ENCODE results near the gene GUCA1A.

Gene GUCA1A

GRCh38 chr6:42173101-42173500 is at the start of gene GUCA1A:
GUCA1A (plus strand) TSS chr6:42173364; CDS start chr6:42173614, 250 bp downstream.
- DNase-seq (ENCODE audit: low read depth) = no peak

DNA sequence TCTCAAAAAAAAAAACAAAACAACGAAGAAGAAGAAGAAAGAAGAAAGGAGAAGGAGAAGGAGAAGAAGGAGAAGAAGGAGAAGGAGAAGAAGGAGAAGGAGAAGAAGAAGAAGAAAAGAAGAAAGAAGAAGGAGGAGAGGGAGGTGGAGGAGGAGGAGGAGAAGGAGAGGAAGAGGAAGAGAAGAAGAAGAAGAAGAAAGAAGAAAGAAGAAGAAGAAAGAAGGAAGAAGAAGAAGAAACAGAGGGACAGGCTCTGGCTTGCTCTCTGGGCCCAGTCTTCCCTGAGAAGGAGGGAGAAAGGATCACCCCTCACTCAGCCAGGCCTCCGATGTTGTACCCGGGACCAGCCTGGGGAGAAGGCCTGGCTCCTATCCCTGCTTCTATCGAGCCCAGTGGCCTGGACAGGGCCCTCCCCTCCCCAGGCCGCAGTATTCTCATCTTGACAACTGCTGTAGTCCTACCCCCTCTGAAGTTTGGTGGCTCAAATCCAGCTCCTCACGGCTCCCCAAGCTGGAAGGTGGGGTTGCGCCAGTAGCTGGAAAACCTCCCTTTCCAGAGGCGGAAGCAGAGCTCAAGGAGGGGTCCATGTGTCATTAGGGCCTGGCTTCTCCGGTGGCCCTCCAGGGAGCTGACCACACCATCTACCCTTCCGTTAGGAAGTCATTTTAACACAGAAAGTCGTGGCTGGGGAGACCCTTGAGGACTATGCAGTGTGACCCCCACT is 49.6 kb upstream of the GUCA1A start:
- no peak for DNase-seq (ENCODE audit: low read depth)

DNA sequence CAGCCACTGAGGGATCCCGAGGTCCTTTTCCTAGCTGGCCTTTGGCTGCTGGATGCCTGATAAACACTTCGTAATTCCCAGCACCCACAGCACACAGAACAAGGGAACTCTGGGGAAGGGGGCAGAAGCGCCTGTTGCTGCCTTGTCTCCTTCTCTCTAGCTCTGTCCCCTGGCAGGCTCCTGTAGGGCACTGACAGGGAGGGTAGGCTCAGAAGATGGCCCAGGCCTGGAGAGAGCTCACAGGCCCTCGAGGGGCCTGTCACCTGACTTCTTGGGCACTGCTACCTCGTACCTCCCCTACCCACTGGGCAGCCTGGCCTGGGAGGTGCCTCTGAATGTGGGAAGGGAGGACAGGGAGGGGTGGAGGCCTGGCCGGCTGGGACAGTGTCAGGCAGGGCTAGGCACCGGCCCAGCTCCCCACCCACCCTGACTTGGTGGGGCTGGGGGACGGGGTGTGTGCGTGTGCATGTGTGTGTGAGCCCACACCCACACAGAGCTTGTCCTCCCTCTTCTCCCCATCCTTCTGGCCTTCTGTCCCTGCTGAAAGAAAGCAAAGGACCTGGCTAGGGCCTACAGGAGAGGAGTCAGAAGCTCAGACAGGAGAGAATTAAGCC is 48.8 kb upstream of the GUCA1A start:
- DNase-seq (ENCODE audit: low read depth) = no peak

GRCh38 chr6:42125231-42125630 is 47.9 kb upstream of the GUCA1A start:
- DNase-seq (ENCODE audit: low read depth) = no peak

- no peak for DNase-seq (ENCODE audit: low read depth)
Measured at GRCh38 chr6:42125663-42126062, 47.5 kb upstream of the GUCA1A start.

DNA sequence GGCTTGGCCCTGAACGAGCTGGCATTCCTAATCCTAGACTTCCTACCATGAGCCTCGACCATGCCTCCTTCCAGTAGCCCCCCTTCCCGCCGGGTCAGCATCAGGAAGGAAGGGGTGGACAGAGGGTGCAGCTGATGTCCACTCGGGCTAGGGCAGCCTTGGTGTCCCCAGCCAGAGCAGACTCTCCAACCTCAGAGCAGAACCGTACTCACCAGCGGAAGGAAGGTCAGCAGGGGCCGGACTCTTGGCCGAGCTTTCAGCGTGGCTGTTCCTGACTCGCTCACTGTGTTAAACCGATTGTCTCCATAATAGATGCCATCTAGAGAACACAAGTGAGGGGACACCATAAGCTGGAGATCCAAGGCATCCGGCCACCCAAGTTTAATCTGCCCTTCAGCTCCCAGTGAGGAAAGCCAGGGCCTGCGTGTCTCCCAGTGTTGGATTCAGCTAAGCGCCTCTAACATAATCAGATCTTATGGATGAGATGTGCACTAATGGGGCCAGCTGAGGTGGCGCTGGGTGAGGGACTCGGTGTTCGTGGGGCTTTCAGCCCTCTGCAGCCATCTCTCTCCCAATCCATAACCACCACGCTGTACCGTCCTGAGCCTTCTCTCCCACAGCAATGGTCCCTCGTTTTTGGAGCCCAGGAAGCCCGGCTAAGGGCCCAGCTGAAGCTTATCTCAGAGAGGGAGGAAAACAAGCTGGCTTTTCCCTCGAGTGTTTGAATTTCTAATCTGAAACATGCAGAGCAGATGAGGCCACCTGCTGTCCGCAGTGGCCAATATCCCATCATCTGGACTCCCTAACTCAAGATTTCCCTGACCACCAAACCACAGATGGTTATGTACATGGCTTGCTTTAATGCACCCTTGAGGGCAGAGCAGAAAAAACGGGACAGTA is 44.5 kb upstream of the GUCA1A start:
- no peak for DNase-seq (ENCODE audit: low read depth)

DNA sequence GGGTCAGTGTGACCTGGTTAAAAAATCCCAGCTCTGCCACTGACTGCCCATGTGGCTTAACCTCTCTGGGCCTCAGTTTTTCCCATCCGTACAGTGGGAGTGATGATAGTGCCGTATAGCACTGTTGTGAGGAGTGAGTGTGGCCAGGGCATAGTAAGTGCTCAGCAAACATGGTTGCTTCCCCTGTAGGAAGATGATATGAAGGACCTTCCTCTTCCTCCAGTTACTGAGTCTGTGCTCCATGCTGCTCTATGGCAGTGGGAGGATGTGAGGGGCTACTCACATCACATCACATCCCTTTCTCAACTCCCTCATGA is 43.8 kb upstream of the GUCA1A start:
- DNase-seq (ENCODE audit: low read depth) = no peak

GRCh38 chr6:42131531-42131930 is 41.6 kb upstream of the GUCA1A start:
- peak; percentile 90 for DNase-seq (ENCODE audit: low read depth)

GRCh38 chr6:42133926-42134325 is 39.2 kb upstream of the GUCA1A start:
- no peak for DNase-seq (ENCODE audit: low read depth)

DNA sequence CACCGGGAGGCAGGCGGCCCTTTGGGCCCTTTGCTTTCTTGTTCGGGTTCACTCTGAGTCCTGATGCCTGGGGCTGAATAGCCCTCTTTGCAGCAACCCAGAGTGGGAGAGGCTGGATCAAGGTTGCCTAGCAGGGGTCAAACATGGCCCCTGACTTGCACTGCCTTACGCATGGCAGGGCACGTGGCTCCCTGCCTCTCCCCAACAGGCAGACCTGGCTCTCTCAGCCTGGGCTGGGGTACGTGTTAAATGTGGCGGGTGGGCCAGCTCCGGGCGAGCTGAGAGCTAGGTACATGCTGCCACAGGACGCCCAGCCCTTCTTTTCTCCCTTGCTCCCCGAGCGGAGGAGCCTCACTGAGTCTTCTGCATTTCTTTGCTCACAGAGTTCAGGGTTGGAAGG is 38.0 kb upstream of the GUCA1A start:
- DNase-seq (ENCODE audit: low read depth) = no peak

DNA sequence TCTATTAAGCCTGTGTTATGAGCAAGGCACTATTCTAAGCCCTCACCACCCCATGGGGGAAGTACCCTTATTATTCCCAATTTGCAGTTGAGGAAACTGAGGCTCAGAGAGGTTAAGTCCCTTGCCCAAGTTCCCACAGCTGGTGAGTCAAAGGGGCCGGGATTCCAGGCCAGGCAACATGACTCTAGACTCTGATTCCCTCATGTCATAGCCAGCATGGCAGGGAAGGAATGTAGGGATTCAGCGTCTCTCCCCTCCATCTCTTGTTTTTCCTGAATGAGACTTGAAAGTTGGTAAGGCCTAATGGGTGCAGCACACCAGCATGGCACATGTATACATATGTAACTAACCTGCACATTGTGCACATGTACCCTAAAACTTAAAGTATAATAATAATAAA is 37.4 kb upstream of the GUCA1A start:
- peak; percentile 30 for DNase-seq (ENCODE audit: low read depth)

GRCh38 chr6:42136508-42137193 is 36.5 kb upstream of the GUCA1A start:
- DNase-seq (ENCODE audit: low read depth) = peak; percentile 92

DNA sequence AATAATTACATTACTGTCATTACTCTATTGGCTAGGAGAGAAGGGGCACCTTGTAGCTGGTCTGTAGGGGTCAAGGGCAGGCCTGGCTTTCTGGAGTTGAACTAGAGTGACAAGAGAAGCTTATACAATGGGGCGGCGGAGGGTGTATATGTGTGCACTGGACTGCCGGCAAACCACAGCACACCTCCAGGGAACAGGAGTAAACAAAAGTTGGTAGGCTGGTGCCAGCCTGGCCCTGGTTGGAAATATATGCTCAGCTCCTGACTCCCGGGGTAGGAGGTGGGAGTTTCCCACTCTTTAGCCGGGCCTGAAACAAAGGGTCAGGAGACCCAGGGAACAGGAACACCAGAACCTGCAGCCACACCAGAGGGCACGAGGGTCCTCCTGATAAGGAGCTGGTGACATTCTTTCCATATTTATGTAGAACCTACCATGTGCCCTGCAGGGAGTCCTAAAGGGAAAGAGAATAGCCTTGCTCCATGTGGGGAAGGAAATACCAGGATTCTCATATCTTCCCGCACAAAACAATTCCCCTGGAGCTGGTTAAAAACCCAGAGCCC is 35.9 kb upstream of the GUCA1A start:
- DNase-seq (ENCODE audit: low read depth) = no peak

- DNase-seq (ENCODE audit: low read depth) = no peak
Measured at GRCh38 chr6:42138190-42138589, 35.0 kb upstream of the GUCA1A start.

- no peak for DNase-seq (ENCODE audit: low read depth)
Measured at GRCh38 chr6:42138630-42139619, 34.2 kb upstream of the GUCA1A start.

- DNase-seq (ENCODE audit: low read depth) = peak; percentile 61
Measured at GRCh38 chr6:42140032-42140431, 33.1 kb upstream of the GUCA1A start.

DNA sequence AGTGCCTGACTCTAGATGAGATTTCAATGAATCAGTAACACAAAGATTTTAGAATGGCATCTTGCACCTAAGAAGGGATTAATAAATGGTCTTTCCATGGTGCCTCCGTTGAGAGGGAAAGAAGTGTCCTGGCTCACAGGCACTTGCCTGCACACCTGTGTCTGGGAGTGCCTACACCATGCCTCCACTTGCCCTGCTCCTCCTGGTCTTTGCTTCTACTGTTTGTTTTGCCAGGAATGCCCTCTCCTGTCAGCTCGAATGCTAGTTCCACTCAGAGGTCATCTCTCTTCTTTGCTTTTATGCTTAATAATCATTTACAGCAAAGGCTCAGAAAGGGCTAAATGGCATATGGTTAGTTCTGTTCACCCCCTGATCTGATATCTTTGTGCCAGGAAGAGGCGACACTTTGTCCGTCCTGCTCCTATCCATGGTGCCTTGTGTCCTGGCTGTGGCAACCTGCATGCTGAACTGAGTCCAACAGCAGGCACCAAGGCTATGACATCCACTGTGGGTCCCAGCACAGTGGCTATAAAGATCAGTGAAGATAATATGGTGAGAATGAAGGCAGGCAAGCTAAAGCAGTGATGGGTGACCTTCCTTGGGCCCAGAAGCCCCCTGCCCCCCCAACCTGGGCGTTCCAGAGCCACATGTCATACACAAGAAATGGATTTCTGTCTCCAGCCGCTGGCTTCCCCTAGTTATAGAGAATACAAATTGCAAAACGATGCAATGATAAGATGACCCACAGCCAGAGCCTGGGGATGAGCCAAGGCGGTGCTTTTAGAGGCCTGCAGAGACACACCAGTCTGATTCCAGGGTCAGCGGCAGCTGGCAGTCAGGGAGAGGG is 32.2 kb upstream of the GUCA1A start:
- DNase-seq (ENCODE audit: low read depth) = no peak

DNA sequence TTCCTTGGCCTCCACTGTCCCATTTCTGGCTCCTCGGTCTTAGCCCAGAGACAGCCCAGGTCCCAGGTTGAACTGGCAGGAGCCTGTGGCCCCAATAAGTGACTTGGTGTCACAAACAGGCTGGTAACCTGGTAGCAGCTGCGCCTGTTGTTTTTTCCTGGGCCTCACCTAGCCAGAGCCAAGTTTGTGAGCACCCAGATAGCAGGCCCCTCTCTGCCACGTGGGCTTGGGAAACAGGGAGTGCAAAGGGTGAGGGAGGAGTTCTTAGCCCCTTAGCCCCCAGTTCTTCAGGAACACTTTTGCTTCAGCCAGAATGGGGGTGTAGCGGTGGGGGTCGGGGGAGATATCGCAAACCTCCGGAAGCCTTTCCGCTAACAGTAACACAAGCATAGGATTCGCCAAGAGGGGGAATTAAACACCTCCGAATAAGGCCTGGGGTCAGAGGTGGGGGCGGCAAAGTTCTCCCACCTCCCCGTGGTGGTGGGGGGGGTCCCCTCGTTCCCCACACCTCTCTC is 31.5 kb upstream of the GUCA1A start:
- DNase-seq (ENCODE audit: low read depth) = no peak

- DNase-seq (ENCODE audit: low read depth) = peak; percentile 50
Measured at GRCh38 chr6:42142118-42142835, 30.9 kb upstream of the GUCA1A start, which contains the start of gene C6orf132. C6orf132 (minus strand) TSS chr6:42142620; CDS start chr6:42142444, 176 bp downstream.
